SK-N-SH (cell line): ENCODE data around the gene KCNQ4. TPM values are rescaled to one million over a fixed set of nuclear protein-coding genes. Genes with fewer than 3 reads are reported as not detected.

Experiments used
- CTCF ChIA-PET: fragments of 300-600, 350-600 bp; formaldehyde crosslinking; extraction: SDS; loops from one replicate; lab custom pipeline; 2021; lab: Yijun Ruan, JAX
- POLR2A ChIA-PET: fragments of 350-600 bp; sonication (Branson Sonifier 250); formaldehyde crosslinking; extraction: SDS; loops from one replicate; lab custom pipeline; 2020; ENCODE audit warnings: antibody characterized with exemption, inconsistent platforms; lab: Yijun Ruan, JAX
- DNase-seq: peaks from one replicate; pipeline ENCODE4 v3.0.0; 2012
- H2AFZ ChIP-seq: fragments of 200-600 bp; sonication (generic); 2 replicates; pipeline ENCODE4 v1.8.1; 2016; ENCODE audit warnings: antibody characterized with exemption, mild to moderate bottlenecking, low read depth
- H3F3A ChIP-seq: fragments of 200-600 bp; sonication (generic); replicated peaks from 2 replicates; pipeline ENCODE3; 2016; ENCODE audit warnings: antibody characterized with exemption, mild to moderate bottlenecking; ENCODE audit not compliant: insufficient read depth
- H3K27ac ChIP-seq, 2 experiments: fragments of 200-500 bp in 1 of 2; fragments of 200-600 bp in 1 of 2; sonication (Bioruptor generic) in 1 of 2; sonication (generic), shearing (Covaris generic) in 1 of 2; 2 replicates each; pipeline versions ENCODE4 v1.5.1 to v1.6.1; 2014 to 2016; ENCODE audit warnings: low read depth in 2 of 2, inconsistent platforms in 1 of 2, low read length in 1 of 2, mild to moderate bottlenecking in 1 of 2, mixed read lengths in 1 of 2
- H3K27me3 ChIP-seq: fragments of 200-600 bp; sonication (generic), shearing (Covaris generic); 2 replicates; pipeline ENCODE4 v1.6.1; 2016; ENCODE audit warnings: mixed run types; ENCODE audit not compliant: insufficient read depth
- H3K36me3 ChIP-seq, 2 experiments: fragments of 200-500 bp in 1 of 2; fragments of 200-600 bp in 1 of 2; sonication (Bioruptor generic) in 1 of 2; sonication (generic) in 1 of 2; replicated peaks in 1 of 2; 2 replicates each; pipeline versions ENCODE3 to v1.5.1; 2014 to 2016; ENCODE audit warnings: low read length in 1 of 2, mild to moderate bottlenecking in 1 of 2; ENCODE audit not compliant: insufficient read depth in 2 of 2, control insufficient read depth in 1 of 2
- H3K4me1 ChIP-seq, 2 experiments: fragments of 200-500 bp in 1 of 2; fragments of 200-600 bp in 1 of 2; sonication (Bioruptor generic) in 1 of 2; sonication (generic), shearing (Covaris generic) in 1 of 2; 2 replicates each; pipeline versions ENCODE4 v1.5.1 to v1.6.1; 2014 to 2016; ENCODE audit warnings: low read depth in 1 of 2, low read length in 1 of 2, mixed run types in 1 of 2; ENCODE audit not compliant: insufficient read depth in 2 of 2, control insufficient read depth in 1 of 2
- H3K4me2 ChIP-seq: fragments of 200-600 bp; sonication (generic), shearing (Covaris generic); 2 replicates; pipeline ENCODE4 v1.6.1; 2017; ENCODE audit warnings: mixed run types
- H3K4me3 ChIP-seq, 2 experiments: fragments of 200-500 bp in 1 of 2; fragments of 200-600 bp in 1 of 2; sonication (Bioruptor generic) in 1 of 2; sonication (generic), shearing (Covaris generic) in 1 of 2; 2 replicates each; pipeline versions ENCODE4 v1.5.1 to v1.8.1; 2014 to 2016; ENCODE audit warnings: low read depth in 2 of 2, inconsistent platforms in 1 of 2, low read length in 1 of 2, mild to moderate bottlenecking in 1 of 2, mixed read lengths in 1 of 2, moderate library complexity in 1 of 2
- H3K79me2 ChIP-seq: fragments of 200-600 bp; sonication (generic); 2 replicates; pipeline ENCODE4 v1.8.1; 2017; ENCODE audit warnings: mild to moderate bottlenecking; ENCODE audit not compliant: insufficient read depth
- H3K9ac ChIP-seq: fragments of 200-600 bp; sonication (generic); 2 replicates; pipeline ENCODE4 v1.6.1; 2017; ENCODE audit warnings: mixed run types
- H3K9me2 ChIP-seq: fragments of 200-600 bp; sonication (generic); 2 replicates; pipeline ENCODE4 v1.6.1; 2017; ENCODE audit warnings: mixed run types
- H3K9me3 ChIP-seq: fragments of 200-600 bp; sonication (generic); 2 replicates; pipeline ENCODE4 v1.6.1; 2017; ENCODE audit warnings: mixed run types, mild to moderate bottlenecking, moderate library complexity
- H4K20me1 ChIP-seq: fragments of 200-600 bp; sonication (generic); 2 replicates; pipeline ENCODE4 v1.6.1; 2017; ENCODE audit warnings: mild to moderate bottlenecking, mixed run types; ENCODE audit not compliant: insufficient read depth
- FOXJ3 ChIP-seq: sonication (generic); formaldehyde crosslinking; IDR thresholded peaks from 2 replicates; pipeline ENCODE4 v1.5.1; 2020; ENCODE audit warnings: mild to moderate bottlenecking, missing genetic modification reagents
- GABPA ChIP-seq: IDR thresholded peaks from 2 replicates; pipeline ENCODE4 v1.4.0; 2012; ENCODE audit warnings: low read depth, mild to moderate bottlenecking
- GATA2 ChIP-seq: sonication (generic); formaldehyde crosslinking; IDR thresholded peaks from 2 replicates; pipeline ENCODE4 v1.5.0; 2020; ENCODE audit warnings: mild to moderate bottlenecking, missing genetic modification reagents
- MEF2A ChIP-seq: IDR thresholded peaks from 2 replicates; pipeline ENCODE4 v1.4.0; 2012; ENCODE audit warnings: low read depth, borderline replicate concordance
- MXI1 ChIP-seq: IDR thresholded peaks from 2 replicates; pipeline ENCODE4 v1.6.1; 2012; ENCODE audit warnings: mild to moderate bottlenecking, low read depth, low read length, improper control_type of control experiment
- NRF1 ChIP-seq: IDR thresholded peaks from 2 replicates; pipeline ENCODE4 v1.6.1; 2012; ENCODE audit warnings: low read depth, mild to moderate bottlenecking, low read length
- POLR2AphosphoS5 ChIP-seq: IDR thresholded peaks from 2 replicates; pipeline ENCODE4 v1.6.1; 2012; ENCODE audit warnings: low read depth, low read length
- RCOR1 ChIP-seq: fragments of 150-350 bp; IDR thresholded peaks from 2 replicates; pipeline ENCODE4 v1.6.1; 2017; ENCODE audit warnings: antibody characterized with exemption, low read length
- RFX5 ChIP-seq: IDR thresholded peaks from 2 replicates; pipeline ENCODE4 v1.6.1; 2012; ENCODE audit warnings: mild to moderate bottlenecking, improper control_type of control experiment, low read length
- SIN3A ChIP-seq: IDR thresholded peaks from 2 replicates; pipeline ENCODE4 v1.6.1; 2012; ENCODE audit warnings: low read depth, mild to moderate bottlenecking, low read length, moderate library complexity, borderline replicate concordance
- USF2 ChIP-seq: fragments of 150-350 bp; IDR thresholded peaks from 2 replicates; pipeline ENCODE4 v1.6.1; 2017; ENCODE audit warnings: antibody characterized with exemption, low read length, low read depth, borderline replicate concordance
- YY1 ChIP-seq: IDR thresholded peaks from 2 replicates; pipeline ENCODE4 v1.4.0; 2012; ENCODE audit warnings: low read depth, mild to moderate bottlenecking
- WGBS: methylation state at CpG from one replicate; pipeline ENCODE4 v1.1.6; 2017; ENCODE audit warnings: low lambda C conversion rate; 5-methylcytosine and 5-hydroxymethylcytosine counted together
- polyA plus RNA-seq, 3 experiments: library from polyadenylated mRNA; depleted of rRNA; stranded (reverse); fragments of >200 nt; gene quantifications; 2 replicates each; pipeline ENCODE4 v1.2.3, GENCODE V29; 2012
- TF ChIP-seq, protein P1 (sequence below): IDR thresholded peaks from 2 replicates; pipeline ENCODE4; 2012

The KCNQ4 gene
- polyA plus RNA-seq, 1 of the 3 experiments (the other 2 are of a cell fraction), result 0.15 TPM

GRCh38 chr1:40786171-40786994, 2.8 kb downstream of the KCNQ4 start:
- H3F3A ChIP-seq, result no peaks in the 10 kb centered on the region
- H3K9me2 ChIP-seq, result no peaks in the 10 kb centered on the region
- POLR2A ChIA-PET, result no interaction called here
- peaks cover 0 to 4% of the 10 kb centered on the region in 2 experiments; a peak in 1 of 4 replicates for H3K4me1 ChIP-seq
- H3K4me2 ChIP-seq, result no peak overlapping the region
- H3K9me3 ChIP-seq, result no peaks in the 10 kb centered on the region
- TF ChIP-seq POLR2AphosphoS5 (no peak), NRF1 (no peak), MXI1 (no peak), RCOR1 (no peak), GABPA (no peak), MEF2A (no peak), FOXJ3 (CRISPR knock-in tag) (no peak)
- no peak overlapping the region for H3K27ac ChIP-seq
- no peak overlapping the region for H3K4me3 ChIP-seq
- WGBS, result 86% methylated on average over 5 of the region's 9 CpGs
- DNase-seq, result no peak
- no peaks in the 10 kb centered on the region for H3K79me2 ChIP-seq
- CTCF ChIA-PET, result interaction anchor here (1.0 kb wide), 1 partner anchor 63 kb away, joined by 3 read pairs; no protein-coding TSS in a partner anchor
- no peak overlapping the region for H3K9ac ChIP-seq
- no peaks in the 10 kb centered on the region for H3K36me3 ChIP-seq
- H3K27me3 ChIP-seq, result no peaks in the 10 kb centered on the region
- no peak overlapping the region for H2AFZ ChIP-seq
- H4K20me1 ChIP-seq, result no peaks in the 10 kb centered on the region

DNA sequence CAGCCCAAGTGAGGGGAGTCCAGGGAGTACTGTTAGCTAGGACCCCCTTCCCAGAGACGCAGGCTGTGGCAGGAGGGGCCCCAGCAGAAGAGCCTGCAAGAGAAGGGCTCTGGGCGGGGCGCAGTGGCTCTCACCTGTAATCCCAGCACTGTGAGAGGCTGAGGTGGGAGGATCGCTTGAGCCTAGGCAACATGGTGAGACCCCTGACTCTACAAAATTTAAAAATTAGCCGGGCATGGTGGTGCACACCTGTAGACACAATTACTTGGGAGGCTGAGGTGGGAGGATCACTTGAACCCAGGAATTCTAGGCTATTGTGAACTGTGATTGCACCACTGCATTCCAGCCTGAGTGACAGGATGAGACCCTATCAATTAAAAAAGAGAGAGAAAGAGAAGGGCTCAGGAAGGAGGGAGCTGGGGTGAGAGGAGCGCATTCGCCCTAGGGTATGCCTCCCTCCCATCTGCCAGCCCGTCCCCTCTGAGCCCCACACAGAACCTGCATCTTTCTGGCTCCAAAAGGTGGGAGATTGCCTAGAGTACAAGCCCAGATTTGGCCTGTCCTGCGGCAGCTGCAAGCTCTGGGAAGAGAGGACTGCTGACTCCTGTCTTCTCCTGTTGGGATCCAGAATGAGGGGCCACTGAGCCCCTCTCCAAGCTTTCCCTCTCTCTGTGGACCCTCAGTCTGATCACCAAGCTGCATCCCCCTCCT, 3.6 kb downstream of the KCNQ4 start:
- Histone ChIP-seq H3K79me2 (no peaks in the 10 kb centered on the region), H3K4me3 (no peak overlapping the region), H3K9me3 (no peaks in the 10 kb centered on the region), H3K4me1 (peaks cover 0 to 4% of the 10 kb centered on the region in 2 experiments; a peak in 1 of 4 replicates), H3K4me2 (no peak overlapping the region), H4K20me1 (no peaks in the 10 kb centered on the region), H3K9ac (no peak overlapping the region), H3F3A (no peaks in the 10 kb centered on the region)
- no peak for DNase-seq
- CTCF ChIA-PET, result interaction anchor here (1.0 to 1.9 kb wide), 3 partner anchors 13 to 166 kb away, joined by 3 to 8 read pairs (median 3); no protein-coding TSS in a partner anchor
- no peak for TF ChIP-seq RCOR1
- no peak for TF ChIP-seq YY1
- no peak for TF ChIP-seq MXI1
- TF ChIP-seq, protein P1, sequence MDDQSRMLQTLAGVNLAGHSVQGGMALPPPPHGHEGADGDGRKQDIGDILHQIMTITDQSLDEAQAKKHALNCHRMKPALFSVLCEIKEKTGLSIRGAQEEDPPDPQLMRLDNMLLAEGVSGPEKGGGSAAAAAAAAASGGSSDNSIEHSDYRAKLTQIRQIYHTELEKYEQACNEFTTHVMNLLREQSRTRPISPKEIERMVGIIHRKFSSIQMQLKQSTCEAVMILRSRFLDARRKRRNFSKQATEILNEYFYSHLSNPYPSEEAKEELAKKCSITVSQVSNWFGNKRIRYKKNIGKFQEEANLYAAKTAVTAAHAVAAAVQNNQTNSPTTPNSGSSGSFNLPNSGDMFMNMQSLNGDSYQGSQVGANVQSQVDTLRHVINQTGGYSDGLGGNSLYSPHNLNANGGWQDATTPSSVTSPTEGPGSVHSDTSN, result no peak
- no peak for TF ChIP-seq USF2
- TF ChIP-seq GATA2 (CRISPR knock-in tag), result no peak
- no peak for TF ChIP-seq SIN3A
- no peak for TF ChIP-seq RFX5
- no peak for TF ChIP-seq MEF2A
- TF ChIP-seq, all 33 proteins: peak for 0
- POLR2A ChIA-PET, result no interaction called here
- Histone ChIP-seq H3K9me2 (no peaks in the 10 kb centered on the region), H3K36me3 (no peaks in the 10 kb centered on the region), H2AFZ (no peak overlapping the region), H3K27me3 (no peaks in the 10 kb centered on the region), H3K27ac (no peak overlapping the region)
- WGBS, result 100% methylated on average over 5 of the region's 9 CpGs
